Gastroesophageal sphincter (tissue), 4 donors: ENCODE data around the gene CHML. TPM values are rescaled to one million over a fixed set of nuclear protein-coding genes. Genes with fewer than 3 reads are reported as not detected.

Source experiments
- ATAC-seq: fragments of 150-250 bp; one replicate; pipeline ENCODE4 v1.9.1; 2016; ENCODE audit warnings: mild to moderate bottlenecking, moderate library complexity
- H3K27ac ChIP-seq, 4 donors: fragments of 200-600 bp; sonication (generic) in 3 of 4; 1 replicate in 3 of 4; 2 replicates in 1 of 4; pipeline ENCODE4 v1.5.1; 2016 to 2019
- H3K27me3 ChIP-seq: fragments of 200-600 bp; sonication (generic); one replicate; pipeline ENCODE4 v1.5.1; 2019
- H3K36me3 ChIP-seq, 2 donors: fragments of 200-600 bp; sonication (generic); one replicate each; pipeline ENCODE4 v1.5.1; 2019; ENCODE audit warnings: control low read depth in 1 of 2
- H3K4me1 ChIP-seq, 3 donors: fragments of 200-600 bp; sonication (generic); 1 replicate in 2 of 3; 2 replicates in 1 of 3; pipeline ENCODE4 v1.5.1; 2016 to 2019; ENCODE audit warnings: control low read depth in 2 of 3
- H3K4me3 ChIP-seq, 2 donors: fragments of 200-600 bp; sonication (generic); one replicate each; pipeline ENCODE4 v1.5.1; 2019; ENCODE audit warnings: mild to moderate bottlenecking in 1 of 2, moderate library complexity in 1 of 2
- H3K9me3 ChIP-seq, 3 donors: fragments of 200-600 bp; sonication (generic); one replicate each; pipeline ENCODE4 v1.5.1; 2017 to 2019; ENCODE audit warnings: control low read depth in 2 of 3
- EP300 ChIP-seq: sonication (generic); formaldehyde crosslinking; IDR thresholded peaks from one replicate; pipeline ENCODE4 v1.6.1; 2017; ENCODE audit warnings: antibody characterized with exemption, mild to moderate bottlenecking
- POLR2A ChIP-seq, 2 donors: fragments of 450-650 bp; IDR thresholded peaks; one replicate each; pipeline ENCODE4 v1.6.1; 2017; ENCODE audit warnings: antibody characterized with exemption in 2 of 2, mild to moderate bottlenecking in 2 of 2, moderate library complexity in 1 of 2
- POLR2AphosphoS5 ChIP-seq: sonication (generic); formaldehyde crosslinking; IDR thresholded peaks from one replicate; pipeline ENCODE4 v1.6.1; 2017; ENCODE audit warnings: antibody characterized with exemption
- WGBS, 2 donors: methylation state at CpG; one replicate each; pipeline ENCODE4 v1.1.5; 2018; ENCODE audit warnings: low coverage in 1 of 2; 5-methylcytosine and 5-hydroxymethylcytosine counted together
- total RNA-seq, 4 donors: library from RNA; depleted of rRNA; stranded (reverse); fragments of >200 nt; gene quantifications; one replicate each; pipeline ENCODE4 v1.1.0, GENCODE V29; 2016
- TF ChIP-seq, protein P1 (sequence below), 4 experiments: fragments of 200-600 bp in 2 of 4; fragments of 450-650 bp in 2 of 4; sonication (generic) in 1 of 4; IDR thresholded peaks; one replicate each; pipeline ENCODE4 v1.5.1; 2017 to 2019; ENCODE audit warnings: antibody characterized with exemption in 4 of 4, mild to moderate bottlenecking in 2 of 4, moderate library complexity in 2 of 4

The CHML gene
- total RNA-seq, 4 donors from 2014 or later = 5.3 to 10.2 (median 8.8) TPM

DNA sequence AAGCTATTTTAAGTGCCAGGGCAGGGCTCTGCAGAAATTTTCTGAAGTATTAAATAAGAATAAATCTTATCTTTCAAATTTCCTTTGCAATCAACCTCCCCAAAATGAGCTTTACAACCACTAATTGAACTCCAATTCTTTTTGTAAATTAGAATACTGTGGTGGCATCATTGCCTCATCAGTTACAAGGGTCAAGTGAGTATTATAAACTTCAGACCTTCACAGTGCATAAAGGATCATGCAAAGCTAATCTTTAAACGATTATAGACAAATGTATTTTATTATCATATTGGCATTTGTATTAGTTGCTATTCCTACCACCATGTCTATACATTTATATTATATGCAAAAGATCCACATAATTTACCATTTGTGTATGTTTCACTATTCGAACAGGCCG is 7.2 kb downstream of the CHML start:
- ATAC-seq = no peak
- no peak overlapping the region for H3K4me3 ChIP-seq
- H3K9me3 ChIP-seq = no peaks in the 10 kb centered on the region
- WGBS, 2 donors = 90 to 98% methylated on average over 3 of the region's 3 CpGs
- H3K27me3 ChIP-seq = no peaks in the 10 kb centered on the region
- H3K27ac ChIP-seq = no peak overlapping the region
- H3K4me1 ChIP-seq = peaks cover 0 to 12% (median 0%) of the 10 kb centered on the region in 3 donors
- TF ChIP-seq POLR2AphosphoS5 (no peak), POLR2A (IDR thresholded peaks at IDR 0.05) (no peak), EP300 (no peak)
- TF ChIP-seq, protein P1, sequence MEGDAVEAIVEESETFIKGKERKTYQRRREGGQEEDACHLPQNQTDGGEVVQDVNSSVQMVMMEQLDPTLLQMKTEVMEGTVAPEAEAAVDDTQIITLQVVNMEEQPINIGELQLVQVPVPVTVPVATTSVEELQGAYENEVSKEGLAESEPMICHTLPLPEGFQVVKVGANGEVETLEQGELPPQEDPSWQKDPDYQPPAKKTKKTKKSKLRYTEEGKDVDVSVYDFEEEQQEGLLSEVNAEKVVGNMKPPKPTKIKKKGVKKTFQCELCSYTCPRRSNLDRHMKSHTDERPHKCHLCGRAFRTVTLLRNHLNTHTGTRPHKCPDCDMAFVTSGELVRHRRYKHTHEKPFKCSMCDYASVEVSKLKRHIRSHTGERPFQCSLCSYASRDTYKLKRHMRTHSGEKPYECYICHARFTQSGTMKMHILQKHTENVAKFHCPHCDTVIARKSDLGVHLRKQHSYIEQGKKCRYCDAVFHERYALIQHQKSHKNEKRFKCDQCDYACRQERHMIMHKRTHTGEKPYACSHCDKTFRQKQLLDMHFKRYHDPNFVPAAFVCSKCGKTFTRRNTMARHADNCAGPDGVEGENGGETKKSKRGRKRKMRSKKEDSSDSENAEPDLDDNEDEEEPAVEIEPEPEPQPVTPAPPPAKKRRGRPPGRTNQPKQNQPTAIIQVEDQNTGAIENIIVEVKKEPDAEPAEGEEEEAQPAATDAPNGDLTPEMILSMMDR (IDR thresholded peaks at IDR 0.05) = no peak
- peaks cover 0 to 6% of the 10 kb centered on the region in 2 donors for H3K36me3 ChIP-seq

DNA sequence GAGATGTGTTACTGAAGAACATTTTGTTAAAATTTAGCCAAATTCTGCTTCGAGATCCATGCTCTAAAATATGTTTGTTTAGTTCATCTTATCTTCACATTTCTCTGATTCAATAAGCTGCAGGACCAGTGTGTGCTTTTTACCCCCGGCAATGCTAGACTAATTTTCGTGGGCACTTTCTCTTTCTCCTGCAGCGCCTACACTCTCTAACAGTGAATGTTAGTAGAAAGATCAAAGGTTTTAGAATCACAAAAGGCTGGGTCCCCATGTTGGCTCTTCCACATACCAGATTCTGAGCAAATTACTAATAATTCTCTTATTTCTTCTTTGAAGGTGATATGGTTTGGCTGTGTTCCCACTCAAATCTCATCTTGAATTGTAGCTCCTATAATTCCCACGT is 8.5 kb downstream of the CHML start:
- H3K4me1 ChIP-seq = peaks cover 0 to under 1% (median 0%) of the 10 kb centered on the region in 3 donors
- WGBS, 2 donors = 90 to 98% methylated on average over 5 of the region's 5 CpGs
- H3K27me3 ChIP-seq = no peaks in the 10 kb centered on the region
- ATAC-seq = no peak
- no peak overlapping the region for H3K4me3 ChIP-seq
- no peak overlapping the region for H3K27ac ChIP-seq
- peaks cover 0 to 6% of the 10 kb centered on the region in 2 donors for H3K36me3 ChIP-seq
- TF ChIP-seq EP300 = no peak
- no peak for TF ChIP-seq POLR2A (IDR thresholded peaks at IDR 0.05)
- no peak for TF ChIP-seq POLR2AphosphoS5
- TF ChIP-seq, protein P1 (IDR thresholded peaks at IDR 0.05) = no peak
- H3K9me3 ChIP-seq = no peaks in the 10 kb centered on the region

DNA sequence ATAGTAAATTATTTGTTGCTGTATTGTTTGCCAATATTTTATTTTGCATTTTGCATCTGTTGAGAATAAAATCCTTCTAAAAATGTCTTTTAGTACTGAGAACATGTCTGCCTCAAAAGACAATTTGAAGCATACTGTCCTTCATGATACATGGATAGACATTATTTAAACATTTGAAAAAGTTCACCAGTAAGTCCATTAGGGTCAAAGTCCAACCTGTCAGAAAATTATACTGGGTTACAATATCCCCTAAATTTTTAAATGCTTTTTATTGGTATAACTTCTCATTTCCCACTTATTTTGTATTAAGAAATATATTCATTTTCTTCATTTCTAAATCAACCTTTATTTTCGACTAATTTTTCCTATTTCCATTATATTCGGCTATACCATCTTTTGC is 9.3 kb downstream of the CHML start:
- H3K27me3 ChIP-seq = no peaks in the 10 kb centered on the region
- peaks cover 0 to 6% of the 10 kb centered on the region in 2 donors for H3K36me3 ChIP-seq
- no peaks in the 10 kb centered on the region for H3K4me1 ChIP-seq
- 100% methylated on average over 2 of the region's 2 CpGs for WGBS, 2 donors
- no peak for TF ChIP-seq EP300
- TF ChIP-seq POLR2AphosphoS5 = no peak
- TF ChIP-seq, protein P1 (IDR thresholded peaks at IDR 0.05) = no peak
- TF ChIP-seq POLR2A (IDR thresholded peaks at IDR 0.05) = no peak
- no peak for ATAC-seq
- H3K4me3 ChIP-seq = no peak overlapping the region
- no peaks in the 10 kb centered on the region for H3K9me3 ChIP-seq
- no peak overlapping the region for H3K27ac ChIP-seq

DNA sequence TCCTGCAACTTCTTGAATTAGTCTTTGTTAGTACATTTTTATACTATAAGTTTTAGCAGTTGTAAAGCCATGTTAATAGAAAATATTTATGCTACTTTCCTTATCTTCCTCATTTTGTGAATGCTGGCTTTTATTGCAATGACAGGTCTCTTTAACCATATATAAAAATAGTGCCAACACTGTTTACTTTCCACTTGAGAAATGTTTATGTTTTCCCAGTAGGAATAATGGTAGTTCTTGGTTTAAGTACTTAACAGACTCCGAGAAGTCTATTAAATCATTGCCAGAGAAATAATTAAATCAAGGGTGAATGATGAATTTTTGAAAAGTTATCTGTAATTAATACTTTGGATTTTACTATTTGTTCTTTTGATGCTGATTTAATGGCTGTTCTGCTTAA is 9.7 kb downstream of the CHML start:
- no peaks in the 10 kb centered on the region for H3K27me3 ChIP-seq
- peaks cover 0 to 5% of the 10 kb centered on the region in 2 donors for H3K36me3 ChIP-seq
- TF ChIP-seq POLR2A (IDR thresholded peaks at IDR 0.05) = no peak
- no peaks in the 10 kb centered on the region for H3K4me1 ChIP-seq
- H3K4me3 ChIP-seq = no peak overlapping the region
- no peaks in the 10 kb centered on the region for H3K9me3 ChIP-seq
- no peak for ATAC-seq
- 92 to 100% methylated on average over 1 of the region's 1 CpG for WGBS, 2 donors
- no peak overlapping the region for H3K27ac ChIP-seq

DNA sequence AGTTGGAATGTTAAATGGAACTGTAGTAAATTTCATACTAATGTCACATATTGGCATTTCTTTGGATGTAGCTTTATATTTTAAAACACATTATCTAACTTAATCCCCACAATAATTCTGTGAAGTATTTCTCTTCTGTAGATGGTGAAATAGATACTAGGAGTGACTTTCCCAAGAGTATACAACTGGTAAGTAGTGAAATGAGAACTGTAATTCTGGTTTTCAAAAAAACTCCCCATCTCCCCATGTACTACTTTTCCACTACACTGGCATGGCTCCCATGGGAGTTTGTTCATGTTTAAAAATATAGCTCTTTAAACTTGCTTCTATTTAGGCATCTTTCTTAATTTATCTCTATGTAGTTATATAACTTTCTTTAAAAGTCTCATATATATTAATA is 10.2 kb downstream of the CHML start:
- Histone ChIP-seq H3K27ac (no peak overlapping the region), H3K4me1 (no peaks in the 10 kb centered on the region), H3K4me3 (no peak overlapping the region), H3K36me3 (peaks cover 0 to under 1% of the 10 kb centered on the region in 2 donors), H3K9me3 (no peaks in the 10 kb centered on the region), H3K27me3 (no peaks in the 10 kb centered on the region)
- no peak for TF ChIP-seq POLR2AphosphoS5
- TF ChIP-seq POLR2A (IDR thresholded peaks at IDR 0.05) = no peak
- no peak for TF ChIP-seq EP300
- TF ChIP-seq, protein P1 (IDR thresholded peaks at IDR 0.05) = no peak
- no peak for ATAC-seq
